GM21576 (cell line): ENCODE data around the gene AMIGO3.

Source experiments
- ATAC-seq: cut with Tn5 transposase; IDR thresholded peaks from one replicate; pipeline ENCODE4 v1.9.1; 2021; ENCODE audit warnings: mild to moderate bottlenecking, moderate library complexity; ENCODE audit not compliant: unreplicated experiment

Gene AMIGO3

GRCh38 chr3:49725906-49726681 lies 6.6 kb upstream of the AMIGO3 start:
- ATAC-seq = no peak

DNA sequence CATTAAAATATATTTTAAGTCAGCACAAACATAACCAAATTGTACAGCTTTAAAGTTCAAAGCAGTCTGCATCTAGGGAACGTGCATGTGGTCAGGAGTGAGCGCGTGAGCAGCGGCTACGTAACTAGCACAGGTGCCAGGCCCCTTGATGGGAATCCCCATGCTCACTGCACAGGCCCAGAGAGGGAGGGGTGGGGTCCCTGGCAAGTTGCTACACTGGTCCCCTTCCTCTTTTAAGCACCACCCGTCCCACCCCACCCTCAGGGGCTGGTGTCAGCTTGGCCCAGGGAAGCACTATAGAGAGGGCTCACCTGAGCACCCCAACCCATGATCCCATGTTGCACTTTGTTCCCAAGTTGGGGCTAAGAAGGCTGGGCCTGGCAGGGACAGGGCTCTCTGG lies 5.1 kb upstream of the AMIGO3 start:
- ATAC-seq = no peak

GRCh38 chr3:49723628-49724551 lies 4.4 kb upstream of the AMIGO3 start, which contains the start of gene GMPPB:
Gene GMPPB (minus strand): TSS chr3:49723951. CDS start chr3:49723726, 225 bp downstream.
- peak; percentile 71 for ATAC-seq

DNA sequence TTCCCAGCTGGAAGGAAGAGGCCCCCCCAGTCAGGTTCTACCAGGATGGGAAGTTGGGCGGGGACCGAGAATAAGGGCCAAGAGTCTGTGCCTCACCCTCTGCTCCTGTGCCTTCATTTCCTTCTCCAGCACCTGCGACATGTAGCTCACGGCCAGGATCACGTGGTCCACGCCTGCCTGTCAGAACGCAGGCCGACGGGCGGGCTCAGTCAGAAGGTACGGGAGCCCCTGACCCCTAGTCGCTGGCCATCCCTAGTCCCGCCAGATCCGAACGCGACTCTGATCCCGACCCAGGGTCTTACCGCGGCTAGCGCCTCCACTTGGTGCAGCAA lies 3.8 kb upstream of the AMIGO3 start:
- no peak for ATAC-seq

DNA sequence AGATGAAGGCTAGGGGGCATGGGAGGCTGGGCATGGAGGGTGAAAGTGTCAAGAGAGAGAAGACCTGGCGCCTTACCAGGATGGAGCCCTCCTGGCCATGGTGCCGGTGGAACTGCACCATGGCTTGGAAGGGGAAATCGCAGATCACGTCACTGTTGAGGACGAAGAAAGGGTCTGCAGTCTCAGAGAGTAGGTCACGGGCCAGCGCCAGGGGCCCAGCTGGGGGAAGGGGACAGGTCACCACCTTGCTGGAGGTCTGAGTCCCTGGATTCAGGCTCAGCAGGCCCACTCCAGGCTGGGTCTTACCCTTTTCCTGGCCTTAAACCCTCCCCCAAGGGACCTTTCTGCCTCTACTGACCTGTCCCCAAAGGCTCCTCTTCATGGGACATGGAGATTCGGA lies 3.4 kb upstream of the AMIGO3 start:
- no peak for ATAC-seq

DNA sequence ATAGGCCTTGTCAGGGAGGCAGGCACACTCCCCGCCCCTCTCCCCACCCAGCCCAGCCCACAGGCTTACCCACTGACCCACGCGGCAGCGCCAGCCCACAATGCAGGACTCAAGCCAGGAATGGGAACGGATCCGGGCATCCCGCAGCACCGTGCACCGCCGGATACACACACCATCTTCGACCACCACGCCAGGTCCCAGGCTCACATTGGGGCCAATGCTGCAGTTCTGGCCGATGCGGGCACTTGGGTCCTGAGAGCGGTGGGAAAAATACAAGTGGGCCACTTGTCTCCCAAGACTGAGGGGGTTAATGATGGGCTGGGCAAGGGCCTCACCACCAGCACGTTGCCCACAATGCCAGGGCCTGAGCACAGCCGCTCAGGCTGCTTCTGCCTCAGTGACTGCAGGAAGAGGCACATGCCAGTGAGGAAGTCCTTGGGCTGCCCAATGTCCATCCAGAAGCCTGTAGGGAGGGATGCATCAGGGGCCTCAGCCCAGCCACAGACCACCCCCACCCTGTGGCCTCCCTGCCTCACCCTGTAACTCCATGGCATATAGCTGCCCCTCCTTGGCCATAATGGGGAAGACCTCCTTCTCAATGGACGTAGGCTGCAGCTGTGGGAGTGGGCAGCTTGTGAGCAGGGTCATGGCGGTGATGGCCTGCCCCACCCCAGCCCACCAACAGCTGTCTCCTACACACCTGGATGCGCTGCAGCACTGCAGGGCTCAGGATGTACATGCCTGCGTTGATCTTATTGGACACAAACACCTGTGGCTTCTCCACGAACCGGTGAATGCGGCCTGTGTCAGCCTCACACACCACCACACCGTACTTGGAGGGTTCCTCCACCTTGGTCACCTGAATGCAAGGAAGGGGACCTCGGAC lies 2.7 kb upstream of the AMIGO3 start:
- ATAC-seq = no peak

- ATAC-seq = no peak
Measured at GRCh38 chr3:49721596-49721895, 2.1 kb upstream of the AMIGO3 start.

GRCh38 chr3:49720855-49721595 lies 1.5 kb upstream of the AMIGO3 start:
- ATAC-seq = no peak

- ATAC-seq = no peak
Measured at GRCh38 chr3:49718858-49719213, 648 bp downstream of the AMIGO3 start.

DNA sequence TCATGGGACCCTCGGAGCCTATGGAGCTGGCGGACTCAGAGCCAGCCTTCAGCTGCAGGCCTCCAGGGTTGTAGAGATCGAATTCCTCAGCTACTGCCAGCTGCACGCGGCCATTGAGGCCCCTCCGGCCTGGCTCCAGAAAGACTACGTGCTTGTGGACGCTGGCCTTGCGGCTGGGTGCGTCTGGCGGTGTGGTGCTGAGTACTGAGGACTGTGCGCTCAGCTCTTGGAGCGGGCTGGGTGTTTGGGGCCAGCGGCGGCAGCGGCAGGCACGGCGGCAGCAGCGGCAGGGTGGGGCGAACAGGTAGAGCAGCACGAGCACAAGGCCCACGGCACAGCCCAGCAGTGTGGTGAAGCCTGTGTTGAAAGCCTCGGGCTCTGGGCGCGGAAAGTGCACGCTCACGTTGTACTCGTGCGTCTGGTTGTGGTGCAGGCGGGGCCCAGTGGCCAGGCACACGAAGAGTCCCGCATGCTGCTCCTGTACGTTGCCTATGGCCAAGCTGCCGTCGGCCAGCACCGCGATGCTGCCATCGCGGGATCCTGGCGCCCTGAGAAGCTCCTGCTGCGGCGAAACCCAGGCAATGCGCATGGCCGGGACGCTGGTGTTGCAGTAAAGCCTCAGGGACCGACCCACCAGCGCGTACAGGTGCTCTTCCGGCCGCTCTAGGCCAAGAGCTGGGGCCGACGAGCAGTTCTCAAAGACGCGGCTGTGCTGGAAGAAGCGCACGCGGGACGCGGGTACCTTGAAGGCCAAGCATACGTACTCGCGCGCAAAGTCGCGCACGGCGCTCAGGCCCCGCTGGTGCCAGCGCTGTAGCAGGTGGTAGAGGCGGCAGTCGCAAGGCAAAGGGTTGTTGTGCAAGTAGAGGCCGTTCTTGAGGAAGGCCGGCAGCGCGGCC lies 1.3 kb downstream of the AMIGO3 start:
- no peak for ATAC-seq

DNA sequence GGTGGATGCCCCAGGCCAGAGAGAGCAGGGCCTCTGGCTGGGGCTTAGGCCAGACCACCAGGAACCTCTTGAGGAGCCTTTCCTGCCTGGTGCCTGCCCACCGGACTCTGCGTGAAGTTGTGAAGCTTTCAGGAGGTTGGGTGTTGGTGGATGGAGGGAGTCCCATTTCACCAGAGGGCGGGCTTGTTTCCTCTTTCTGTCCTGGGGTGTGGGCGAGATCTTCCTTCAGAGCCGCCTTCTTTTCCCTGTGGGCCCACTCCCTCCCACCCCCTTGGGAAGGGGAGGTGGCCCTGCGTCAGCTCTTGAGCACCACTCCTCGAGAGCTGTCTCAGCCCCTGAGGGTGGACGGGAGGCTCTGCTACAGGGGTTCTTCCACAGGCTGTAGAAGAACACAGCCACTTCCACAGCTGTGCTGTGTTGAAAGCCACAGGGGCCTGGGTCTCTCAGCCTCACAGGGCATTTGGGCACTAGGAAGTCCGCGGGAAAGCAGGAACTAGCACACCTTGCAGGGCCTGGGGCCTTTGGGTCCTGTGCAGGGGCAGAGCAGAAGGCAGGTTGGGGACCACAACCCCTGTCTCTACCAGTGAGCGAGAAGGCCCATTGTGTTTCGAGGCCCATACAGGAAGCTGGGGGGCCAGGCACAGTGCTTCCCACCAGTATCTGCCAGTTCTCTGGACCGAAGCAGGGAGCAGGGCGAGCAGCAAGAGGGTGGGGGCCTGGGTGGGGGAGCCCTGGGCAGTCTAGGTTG lies 2.1 kb downstream of the AMIGO3 start:
- no peak for ATAC-seq

- no peak for ATAC-seq
Measured at GRCh38 chr3:49716691-49717210, 2.7 kb downstream of the AMIGO3 start.

DNA sequence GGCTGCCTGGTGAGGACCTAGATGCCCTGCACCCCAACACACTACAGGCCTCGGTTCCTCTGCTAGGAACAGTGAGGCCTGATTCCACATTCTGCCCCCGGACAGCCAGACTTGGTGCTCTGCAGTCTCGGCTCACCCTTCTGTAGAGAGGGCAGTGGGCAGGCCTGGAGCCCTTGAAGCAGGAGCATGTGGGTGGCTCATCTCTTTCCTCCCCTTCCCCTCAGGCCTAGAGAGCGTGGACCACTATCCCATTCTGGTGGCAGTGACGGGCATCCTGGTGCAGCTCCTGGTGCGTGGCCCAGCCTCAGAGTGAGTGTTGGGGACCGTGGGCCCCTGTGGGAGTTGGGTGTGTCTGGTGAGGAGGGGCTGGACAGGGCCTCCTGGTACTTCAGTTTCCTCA lies 3.3 kb downstream of the AMIGO3 start:
- no peak for ATAC-seq

GRCh38 chr3:49715611-49716121 lies 3.8 kb downstream of the AMIGO3 start:
- ATAC-seq = no peak

DNA sequence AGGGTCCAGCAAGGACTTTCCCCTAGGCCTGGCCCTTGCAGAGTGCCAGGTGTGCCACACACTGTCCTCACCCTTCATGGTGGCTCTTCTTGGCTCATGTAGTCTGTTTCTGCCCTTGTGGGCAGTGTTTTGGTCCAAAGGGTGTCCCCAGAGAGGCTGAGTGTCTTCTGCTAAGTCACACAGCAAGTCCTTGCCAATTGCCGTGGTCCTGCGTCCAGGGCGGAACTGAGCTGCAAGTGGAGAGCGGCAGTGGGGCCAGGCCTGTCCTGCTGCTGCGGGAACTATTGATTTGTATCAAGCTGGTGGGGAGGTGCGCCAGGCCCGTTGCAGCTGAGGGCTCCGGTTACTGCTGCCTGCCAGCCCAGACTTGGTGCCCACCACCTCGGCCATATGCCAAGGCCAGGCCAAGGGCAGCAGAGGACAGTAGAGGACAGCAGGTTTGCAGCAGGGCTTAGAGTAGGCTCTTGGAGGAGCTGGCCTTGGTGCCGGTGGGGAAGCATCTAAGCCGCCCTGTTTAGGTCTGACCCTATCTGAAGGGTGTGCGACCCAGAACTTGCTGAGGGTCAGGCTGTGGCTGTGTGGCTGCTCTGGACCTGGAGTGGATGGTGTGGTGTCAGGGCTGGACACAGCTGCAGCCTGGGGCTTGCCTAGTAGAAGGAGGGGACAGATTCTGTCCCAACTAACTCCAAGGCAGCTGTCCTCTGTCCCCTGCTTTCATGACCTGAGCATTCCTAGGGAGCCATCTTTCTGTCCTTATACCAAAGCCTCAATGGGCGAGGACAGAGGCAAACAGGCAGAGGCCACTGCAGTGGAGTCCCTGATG lies 4.5 kb downstream of the AMIGO3 start:
- ATAC-seq = no peak

GRCh38 chr3:49713336-49714105 lies 6.0 kb downstream of the AMIGO3 start:
- no peak for ATAC-seq
